H9 (cell line): Measurements from ENCODE around the gene PGM3. TPM values are rescaled to one million over a fixed set of nuclear protein-coding genes. Genes with fewer than 3 reads are reported as not detected.

Source experiments
- DNase-seq: peaks from one replicate; pipeline ENCODE4 v3.0.0-alpha.2; 2017
- H2AFZ ChIP-seq: one replicate; pipeline ENCODE4 v1.6.1; 2013; ENCODE audit warnings: mild to moderate bottlenecking, low read length, control low read depth, moderate library complexity
- H2AK5ac ChIP-seq: 2 replicates; pipeline ENCODE4 v1.6.1; 2013; ENCODE audit warnings: low read length, control low read depth, mixed read lengths; ENCODE audit not compliant: insufficient read length
- H2BK120ac ChIP-seq: one replicate; pipeline ENCODE4 v1.6.1; 2013; ENCODE audit warnings: low read depth, mild to moderate bottlenecking, low read length, control low read depth, inconsistent platforms; ENCODE audit not compliant: poor library complexity, severe bottlenecking
- H2BK12ac ChIP-seq: 2 replicates; pipeline ENCODE4 v1.6.1; 2013; ENCODE audit warnings: low read length, control low read depth, mixed read lengths, low read depth; ENCODE audit not compliant: insufficient read length
- H2BK15ac ChIP-seq: 2 replicates; pipeline ENCODE4 v1.6.1; 2013; ENCODE audit warnings: low read depth, low read length, control low read depth
- H2BK20ac ChIP-seq: one replicate; pipeline ENCODE4 v1.6.1; 2013; ENCODE audit warnings: low read depth, mild to moderate bottlenecking, low read length, control low read depth, inconsistent platforms; ENCODE audit not compliant: poor library complexity, severe bottlenecking
- H2BK5ac ChIP-seq: 2 replicates; pipeline ENCODE4 v1.6.1; 2013; ENCODE audit warnings: low read length, control low read depth, mixed read lengths; ENCODE audit not compliant: insufficient read length
- H3K14ac ChIP-seq: 2 replicates; pipeline ENCODE4 v1.6.1; 2013; ENCODE audit warnings: low read length, control low read depth; ENCODE audit not compliant: insufficient read depth
- H3K18ac ChIP-seq: 2 replicates; pipeline ENCODE4 v1.6.1; 2013; ENCODE audit warnings: low read depth, mild to moderate bottlenecking, mixed read lengths, low read length, control low read depth; ENCODE audit not compliant: insufficient read length
- H3K23ac ChIP-seq: 2 replicates; pipeline ENCODE4 v1.6.1; 2013; ENCODE audit warnings: low read length, control low read depth, mixed read lengths, low read depth; ENCODE audit not compliant: insufficient read length
- H3K23me2 ChIP-seq: 2 replicates; pipeline ENCODE4 v1.6.1; 2013; ENCODE audit warnings: low read depth, mild to moderate bottlenecking, mixed read lengths, low read length, control low read depth; ENCODE audit not compliant: insufficient read length, poor library complexity, severe bottlenecking
- H3K27ac ChIP-seq: 2 replicates; pipeline ENCODE4 v1.5.1; 2013; ENCODE audit warnings: low read length, control low read depth, mixed read lengths, low read depth; ENCODE audit not compliant: insufficient read length
- H3K27me3 ChIP-seq: 2 replicates; pipeline ENCODE4 v1.6.1; 2013; ENCODE audit warnings: low read length, control low read depth, inconsistent platforms; ENCODE audit not compliant: insufficient read depth
- H3K4ac ChIP-seq: 2 replicates; pipeline ENCODE4 v1.6.1; 2013; ENCODE audit warnings: low read depth, mild to moderate bottlenecking, control low read depth, inconsistent platforms, low read length, moderate library complexity
- H3K4me1 ChIP-seq: 2 replicates; pipeline ENCODE4 v1.6.1; 2013; ENCODE audit warnings: low read length, control low read depth, inconsistent platforms; ENCODE audit not compliant: insufficient read depth
- H3K4me2 ChIP-seq: 2 replicates; pipeline ENCODE4 v1.6.1; 2013; ENCODE audit warnings: low read length, control low read depth, mixed read lengths; ENCODE audit not compliant: insufficient read length, insufficient read depth
- H3K56ac ChIP-seq: 2 replicates; pipeline ENCODE4 v1.6.1; 2013; ENCODE audit warnings: low read depth, mild to moderate bottlenecking, mixed read lengths, low read length, control low read depth; ENCODE audit not compliant: insufficient read length
- H3K79me1 ChIP-seq: 2 replicates; pipeline ENCODE4 v1.6.1; 2013; ENCODE audit warnings: low read depth, mild to moderate bottlenecking, moderate library complexity, low read length, control low read depth, inconsistent platforms; ENCODE audit not compliant: insufficient read depth, poor library complexity, severe bottlenecking
- H3K79me2 ChIP-seq: 2 replicates; pipeline ENCODE4 v1.6.1; 2013; ENCODE audit warnings: low read length, control low read depth, inconsistent platforms; ENCODE audit not compliant: insufficient read depth
- H3K9ac ChIP-seq: 2 replicates; pipeline ENCODE4 v1.6.1; 2013; ENCODE audit warnings: low read length, control low read depth, mixed read lengths; ENCODE audit not compliant: insufficient read length; ENCODE audit errors: extremely low read depth
- H3K9me3 ChIP-seq: one replicate; pipeline ENCODE4 v1.6.1; 2013; ENCODE audit warnings: low read depth, low read length, inconsistent platforms; ENCODE audit not compliant: control insufficient read depth
- H3T11ph ChIP-seq: one replicate; pipeline ENCODE4 v1.6.1; 2013; ENCODE audit warnings: mild to moderate bottlenecking, low read length, control low read depth, inconsistent platforms
- H4K20me1 ChIP-seq: one replicate; pipeline ENCODE4 v1.6.1; 2013; ENCODE audit not compliant: control insufficient read depth, insufficient read length, insufficient read depth
- H4K5ac ChIP-seq: 2 replicates; pipeline ENCODE4 v1.6.1; 2013; ENCODE audit warnings: low read depth, mild to moderate bottlenecking, mixed read lengths, low read length, control low read depth; ENCODE audit not compliant: insufficient read length
- H4K8ac ChIP-seq: replicated peaks from 2 replicates; pipeline ENCODE4 v1.6.1; 2013; ENCODE audit warnings: low read length, control low read depth, mixed read lengths, low read depth; ENCODE audit not compliant: insufficient read length
- H4K91ac ChIP-seq: 2 replicates; pipeline ENCODE4 v1.6.1; 2013; ENCODE audit warnings: low read depth, mild to moderate bottlenecking, moderate library complexity, mixed read lengths, low read length, control low read depth; ENCODE audit not compliant: insufficient read length
- H3K27ac Mint-ChIP-seq, 3 experiments: 2 replicates in 2 of 3; 3 replicates in 1 of 3; pipeline ENCODE4 v1.8.0; 2020 to 2021; ENCODE audit warnings: mixed read lengths in 3 of 3, mild to moderate bottlenecking in 1 of 3, moderate library complexity in 1 of 3
- H3K27me3 Mint-ChIP-seq: 2 replicates; pipeline ENCODE4 v1.8.0; 2021; ENCODE audit warnings: low read depth, mild to moderate bottlenecking, moderate library complexity, mixed read lengths
- H3K36me3 Mint-ChIP-seq, 3 experiments: 2 replicates in 2 of 3; 3 replicates in 1 of 3; pipeline ENCODE4 v1.8.0; 2020 to 2021; ENCODE audit warnings: low read depth in 3 of 3, mixed read lengths in 3 of 3; ENCODE audit not compliant: insufficient read depth in 1 of 3
- H3K4me1 Mint-ChIP-seq, 2 experiments: 2 replicates each; pipeline ENCODE4 v1.8.0; 2020; ENCODE audit warnings: mixed read lengths in 2 of 2
- H3K4me3 Mint-ChIP-seq, 2 experiments: 2 replicates in 1 of 2; 3 replicates in 1 of 2; pipeline ENCODE4 v1.8.0; 2020 to 2021; ENCODE audit warnings: mild to moderate bottlenecking in 2 of 2, mixed read lengths in 2 of 2, moderate library complexity in 1 of 2
- H3K9me3 Mint-ChIP-seq, 2 experiments: 2 replicates in 1 of 2; 3 replicates in 1 of 2; pipeline ENCODE4 v1.8.0; 2020; ENCODE audit warnings: mild to moderate bottlenecking in 2 of 2, mixed read lengths in 2 of 2, moderate library complexity in 1 of 2
- CTCF ChIP-seq: fragments of 200-600 bp; sonication (generic); conservative IDR thresholded peaks from 3 replicates; pipeline ENCODE4 v1.8.0; 2021; ENCODE audit warnings: antibody characterized with exemption, mild to moderate bottlenecking
- WGBS: extraction: QIAGEN DNeasy Blood & Tissue Kit; methylation state at CpG from one replicate; pipeline ENCODE4 v1.1.7; 2013; ENCODE audit warnings: missing lambda C conversion rate, low lambda C conversion rate, mixed read lengths; ENCODE audit not compliant: insufficient read length; ENCODE audit errors: extremely low coverage; 5-methylcytosine and 5-hydroxymethylcytosine counted together
- total RNA-seq: library from RNA; stranded (reverse); gene quantifications from 2 replicates; pipeline ENCODE4 v1.2.1, GENCODE V29; 2021

The PGM3 gene
- total RNA-seq, 1 experiment from 2014 or later, result 69.3 TPM

- no peak overlapping the region for H3K23ac ChIP-seq
- H2BK120ac ChIP-seq, result no peak overlapping the region
- H2BK20ac ChIP-seq, result no peak overlapping the region
- H3K27me3 Mint-ChIP-seq, result no peaks in the 10 kb centered on the region
- H3K4me1 Mint-ChIP-seq, result no peaks in the 10 kb centered on the region
- no peak overlapping the region for H3K27ac Mint-ChIP-seq
- no peak overlapping the region for H2AFZ ChIP-seq
- H3K56ac ChIP-seq, result no peak overlapping the region
- no peak overlapping the region for H4K8ac ChIP-seq
- no peak overlapping the region for H2AK5ac ChIP-seq
- no peaks in the 10 kb centered on the region; the same call in 1 of the 2 replicates for H3K79me2 ChIP-seq
- no peaks in the 10 kb centered on the region for H3K4me1 ChIP-seq
- H3K9ac ChIP-seq, result no peak overlapping the region
- H3K9me3 ChIP-seq, result no peaks in the 10 kb centered on the region
- H3K14ac ChIP-seq, result no peak overlapping the region
- H3K36me3 Mint-ChIP-seq, result peaks cover 21 to 81% (median 66%) of the 10 kb centered on the region in 3 experiments; a peak in 6 of 7 replicates
- no peak overlapping the region for H2BK5ac ChIP-seq
- no peak overlapping the region for H3K27ac ChIP-seq
- H3K79me1 ChIP-seq, result no peaks in the 10 kb centered on the region
- no peak overlapping the region for H3K4ac ChIP-seq
- no peak overlapping the region for H4K91ac ChIP-seq
- H2BK12ac ChIP-seq, result no peak overlapping the region
- WGBS, result no CpG with 5 or more reads among the region's 5 CpGs
- no peaks in the 10 kb centered on the region for H3K9me3 Mint-ChIP-seq
- no peak overlapping the region for H3T11ph ChIP-seq
- H2BK15ac ChIP-seq, result no peak overlapping the region
- no peak overlapping the region for H3K4me3 Mint-ChIP-seq
- H3K18ac ChIP-seq, result no peak overlapping the region
- H3K23me2 ChIP-seq, result no peaks in the 10 kb centered on the region
- H4K5ac ChIP-seq, result no peak overlapping the region
- TF ChIP-seq CTCF, result no peak
- no peaks in the 10 kb centered on the region for H4K20me1 ChIP-seq
- H3K4me2 ChIP-seq, result no peak overlapping the region
- H3K27me3 ChIP-seq, result no peaks in the 10 kb centered on the region
- DNase-seq, result no peak
Measured at GRCh38 chr6:83167726-83168278, 25.3 kb downstream of the PGM3 start.
